GM21737 (cell line): Measurements from ENCODE around the gene FBXL16.

Experiments used
- ATAC-seq: cut with Tn5 transposase; IDR thresholded peaks from one replicate; pipeline ENCODE4 v1.9.1; 2021; ENCODE audit warnings: mild to moderate bottlenecking, moderate library complexity; ENCODE audit not compliant: unreplicated experiment

FBXL16 gene

GRCh38 chr16:666572-666971, 39.0 kb downstream of the FBXL16 start:
- no peak for ATAC-seq

DNA sequence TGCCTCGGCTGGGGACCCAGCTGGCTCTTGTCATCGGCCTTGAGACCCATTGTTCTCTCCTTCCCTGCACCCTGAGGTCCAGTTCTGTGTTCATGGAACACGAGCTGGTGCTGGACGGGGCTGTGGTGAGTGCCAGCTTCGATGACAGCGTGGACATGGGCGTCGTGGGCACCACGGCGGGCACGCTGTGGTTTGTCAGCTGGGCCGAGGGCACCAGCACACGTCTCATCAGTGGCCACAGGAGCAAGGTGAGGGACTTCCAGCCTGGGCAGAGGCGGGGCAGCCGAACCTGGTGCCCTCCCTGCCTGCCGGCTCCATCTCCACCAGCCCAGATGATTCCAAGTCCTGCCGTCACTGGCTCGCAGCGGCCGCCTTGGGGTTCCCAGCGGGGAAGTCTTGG, 43.0 kb downstream of the FBXL16 start:
- ATAC-seq: no peak

DNA sequence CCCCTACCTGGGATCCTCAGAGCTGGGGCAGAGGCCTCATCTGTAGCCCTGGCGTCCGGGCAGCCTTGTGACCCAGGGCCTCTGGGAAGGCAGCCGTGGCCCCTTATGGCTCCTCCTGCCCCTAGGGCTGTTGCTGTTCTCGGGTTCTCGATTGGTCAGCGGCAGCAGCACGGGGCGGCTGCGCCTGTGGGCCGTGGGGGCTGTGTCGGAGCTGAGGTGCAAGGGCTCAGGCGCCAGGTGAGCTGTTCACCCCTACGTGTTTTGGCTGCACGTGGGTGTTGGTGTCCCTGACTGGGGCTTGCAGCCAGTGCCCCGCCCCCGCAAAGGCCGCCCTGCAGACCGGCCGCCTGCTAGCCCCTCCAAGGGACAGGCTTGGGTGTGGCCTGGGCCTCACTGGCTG, 43.5 kb downstream of the FBXL16 start:
- no peak for ATAC-seq

DNA sequence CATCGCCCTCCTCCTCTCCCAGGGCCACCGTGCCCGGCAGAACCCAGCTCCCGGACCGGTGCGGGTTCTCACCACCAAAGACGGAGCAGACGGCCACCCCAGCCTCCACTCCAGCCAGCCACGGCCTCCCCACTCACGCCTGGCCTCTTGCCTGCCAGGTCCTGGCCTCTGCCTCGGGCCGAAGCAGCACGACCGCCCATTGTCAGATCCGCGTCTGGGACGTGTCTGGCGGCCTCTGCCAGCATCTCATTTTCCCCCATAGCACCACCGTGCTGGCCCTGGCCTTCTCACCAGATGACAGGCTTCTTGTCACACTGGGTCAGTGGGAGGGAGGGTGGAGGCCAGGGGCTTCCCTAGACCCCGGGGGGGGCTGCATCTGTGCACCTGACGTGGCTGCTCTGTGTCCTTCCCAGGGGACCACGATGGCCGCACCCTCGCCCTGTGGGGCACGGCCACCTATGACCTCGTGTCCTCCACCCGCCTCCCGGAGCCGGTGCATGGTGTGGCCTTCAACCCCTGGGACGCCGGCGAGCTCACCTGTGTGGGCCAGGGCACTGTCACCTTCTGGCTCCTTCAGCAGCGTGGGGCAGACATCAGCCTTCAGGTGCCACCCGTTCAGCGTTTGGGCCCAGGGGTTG, 44.3 kb downstream of the FBXL16 start:
- no peak for ATAC-seq

GRCh38 chr16:660459-661183, 45.0 kb downstream of the FBXL16 start:
- ATAC-seq: no peak

- no peak for ATAC-seq
These were observed 45.5 kb downstream of the FBXL16 start for GRCh38 chr16:660132-660458.

DNA sequence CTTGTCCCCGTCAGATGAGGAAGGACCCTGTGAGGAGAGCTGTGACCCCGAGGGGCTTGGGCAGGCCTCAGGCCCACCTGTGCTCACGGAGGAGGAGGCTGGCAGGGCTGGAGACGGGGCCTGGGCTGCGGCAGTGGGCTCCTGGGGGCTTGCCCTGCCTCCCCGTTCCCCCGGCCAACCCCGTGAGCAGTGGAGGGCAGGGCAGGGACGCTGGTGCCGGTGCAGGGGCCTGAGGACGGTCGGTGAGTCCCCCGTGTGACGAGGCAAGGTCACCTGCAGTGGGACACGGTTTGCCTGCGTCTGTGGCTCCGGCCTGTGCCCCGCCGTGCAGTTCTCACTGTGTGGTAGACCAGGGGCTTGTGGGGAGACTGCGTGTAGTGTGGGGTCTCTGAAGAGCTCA, 46.0 kb downstream of the FBXL16 start:
- no peak for ATAC-seq

- no peak for ATAC-seq
These were observed 46.7 kb downstream of the FBXL16 start for GRCh38 chr16:658679-659571.

- no peak for ATAC-seq
These were observed 48.1 kb downstream of the FBXL16 start for GRCh38 chr16:657487-657886.

DNA sequence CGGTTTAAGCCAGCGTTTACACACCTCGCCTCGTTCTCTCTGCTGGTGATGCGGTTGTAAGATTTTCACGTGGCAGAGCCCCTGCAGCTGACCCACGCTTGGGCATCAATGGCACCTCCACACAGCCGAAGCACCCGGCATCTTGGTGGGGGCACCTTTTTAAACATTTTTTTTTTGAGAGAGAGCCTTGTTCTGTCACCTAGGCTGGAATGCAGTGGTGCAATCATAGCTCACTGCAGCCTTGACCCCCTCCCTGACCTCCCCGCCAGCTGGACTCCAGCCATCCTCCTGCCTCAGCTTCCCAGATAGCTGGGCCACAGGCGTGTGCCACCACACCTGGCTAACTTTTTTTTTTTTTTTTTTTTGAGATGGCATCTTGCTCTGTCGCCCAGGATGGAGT, 51.6 kb downstream of the FBXL16 start:
- no peak for ATAC-seq

DNA sequence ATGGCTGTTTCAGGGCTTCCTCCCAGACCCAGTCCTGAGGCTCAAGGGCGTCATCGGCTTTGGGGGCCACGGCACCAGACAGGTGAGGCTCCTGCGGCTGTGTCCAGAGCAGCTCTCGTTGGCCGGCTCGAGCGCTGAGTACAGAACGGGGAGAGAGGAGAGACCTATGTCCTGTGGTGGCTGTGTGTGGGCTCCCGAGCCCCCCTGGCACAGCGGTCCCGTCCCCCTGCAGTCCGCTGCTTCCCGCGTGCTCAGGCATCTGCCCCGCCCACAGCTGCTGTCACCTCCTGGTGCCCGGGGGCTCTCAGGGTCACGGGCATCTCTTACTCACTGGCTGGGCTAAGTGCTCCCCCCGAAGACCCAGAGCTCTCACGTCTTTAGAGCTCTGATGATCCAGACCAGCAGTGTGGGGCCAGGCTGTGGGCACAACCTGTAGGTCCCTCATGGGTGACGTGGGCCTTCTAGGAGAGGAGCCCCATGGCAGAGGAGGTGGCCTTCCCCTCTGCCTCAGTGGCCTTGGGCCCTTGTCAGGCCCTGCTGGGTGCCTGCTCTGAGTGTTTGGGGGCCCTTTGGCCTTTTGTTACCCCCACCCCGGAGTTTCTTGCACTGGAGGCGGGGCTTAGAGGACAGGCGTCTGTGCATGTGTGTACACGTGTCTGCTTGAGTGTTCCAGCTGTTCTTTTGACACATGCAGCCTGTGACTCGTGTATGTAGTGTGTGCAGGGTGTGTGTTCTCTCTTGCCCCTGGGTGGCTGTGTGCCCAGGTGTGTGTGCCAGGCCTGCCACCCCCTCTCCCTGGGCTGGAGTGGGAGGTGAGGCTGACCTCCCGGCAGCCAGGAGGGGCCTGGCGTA, 52.9 kb downstream of the FBXL16 start:
- no peak for ATAC-seq

DNA sequence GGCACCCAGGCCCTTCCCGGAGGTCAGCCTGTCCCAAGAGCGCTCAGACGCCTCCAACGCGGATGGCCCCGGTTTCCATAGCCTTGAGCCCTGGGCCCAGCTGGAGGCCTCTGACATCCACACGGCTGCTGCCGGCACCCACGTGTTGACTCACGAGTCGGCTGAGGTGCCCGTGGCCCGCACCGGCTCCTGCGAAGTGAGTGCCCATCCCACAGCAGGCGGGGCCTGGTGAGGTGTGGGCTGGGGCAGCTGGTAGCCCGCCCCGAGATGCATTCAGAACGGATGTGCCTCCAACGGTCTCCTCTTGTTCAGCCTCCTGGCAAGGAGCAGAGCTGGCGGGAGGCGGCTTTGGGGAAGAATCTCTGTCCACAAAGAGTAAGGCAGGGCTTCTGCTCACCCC, 53.8 kb downstream of the FBXL16 start:
- ATAC-seq: no peak

DNA sequence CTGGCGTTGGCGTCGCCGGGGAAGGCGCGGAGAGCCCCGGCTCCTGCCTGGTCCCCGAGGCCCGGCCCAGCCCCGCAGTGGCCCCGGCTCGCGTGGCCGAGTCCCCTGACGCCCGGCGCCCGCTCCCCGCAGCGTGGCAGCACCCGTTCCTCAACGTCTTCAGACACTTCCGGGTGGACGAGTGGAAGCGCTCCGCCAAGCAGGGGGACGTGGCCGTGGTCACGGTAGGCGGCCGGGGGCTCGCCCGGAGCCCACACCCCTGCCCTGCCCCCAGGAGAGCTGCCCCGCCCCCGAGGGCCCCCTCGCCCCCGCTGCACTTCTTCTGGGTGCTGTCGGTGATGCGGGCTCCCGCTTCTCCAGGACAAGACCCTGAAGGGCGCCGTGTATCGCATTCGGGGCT, 56.0 kb downstream of the FBXL16 start:
- no peak for ATAC-seq

DNA sequence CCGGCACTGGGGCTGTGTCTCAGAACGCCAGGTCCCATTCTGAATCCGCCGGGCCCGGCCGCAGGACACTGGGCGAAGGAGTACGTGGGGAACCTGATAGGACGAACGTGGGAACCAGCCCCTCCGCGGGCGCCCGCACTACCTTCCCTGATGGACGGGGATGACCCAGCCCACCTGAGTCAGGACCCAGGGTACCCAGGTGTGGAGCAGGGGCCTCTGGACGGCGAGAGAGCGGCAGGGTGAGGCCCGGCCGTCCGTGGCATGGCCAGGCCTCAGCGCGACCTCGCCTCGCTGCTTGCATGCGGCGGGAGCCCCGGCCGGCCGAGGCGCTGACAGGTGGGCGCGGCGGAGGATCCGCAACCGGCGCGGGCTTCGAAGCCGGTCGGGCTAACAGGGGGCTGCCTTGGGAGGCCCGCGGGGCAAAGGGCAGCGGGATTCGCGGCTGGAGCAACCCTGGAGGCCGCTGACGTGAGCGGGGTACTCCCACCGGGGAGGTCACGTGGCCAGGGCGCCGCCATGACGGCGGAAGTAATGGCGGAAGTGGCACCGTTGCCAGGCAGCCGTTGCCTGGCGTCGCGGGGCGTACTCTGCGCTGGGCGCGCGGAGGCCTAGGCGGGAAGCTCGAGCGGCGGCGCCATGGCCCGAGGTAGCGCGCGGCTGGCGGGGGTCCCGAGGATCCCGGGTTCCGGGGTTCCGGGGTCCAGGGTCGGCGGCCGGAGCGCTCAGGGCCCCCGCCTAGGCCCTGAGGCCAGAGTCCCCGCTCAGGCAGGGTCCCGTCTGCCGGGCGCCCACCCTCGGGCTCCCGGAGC, 56.6 kb downstream of the FBXL16 start, which contains the start of gene WDR90:
Gene WDR90, plus strand, starts transcription at position 585 of the 809 bp plus-strand sequence. Its CDS starts 52 bp downstream, at position 637.
- peak; percentile 68 for ATAC-seq

- ATAC-seq: no peak
These were observed 57.4 kb downstream of the FBXL16 start for GRCh38 chr16:648071-648780.

GRCh38 chr16:647173-647902, 58.3 kb downstream of the FBXL16 start:
- no peak for ATAC-seq

- ATAC-seq: no peak
These were observed 58.9 kb downstream of the FBXL16 start for GRCh38 chr16:646679-647172.

DNA sequence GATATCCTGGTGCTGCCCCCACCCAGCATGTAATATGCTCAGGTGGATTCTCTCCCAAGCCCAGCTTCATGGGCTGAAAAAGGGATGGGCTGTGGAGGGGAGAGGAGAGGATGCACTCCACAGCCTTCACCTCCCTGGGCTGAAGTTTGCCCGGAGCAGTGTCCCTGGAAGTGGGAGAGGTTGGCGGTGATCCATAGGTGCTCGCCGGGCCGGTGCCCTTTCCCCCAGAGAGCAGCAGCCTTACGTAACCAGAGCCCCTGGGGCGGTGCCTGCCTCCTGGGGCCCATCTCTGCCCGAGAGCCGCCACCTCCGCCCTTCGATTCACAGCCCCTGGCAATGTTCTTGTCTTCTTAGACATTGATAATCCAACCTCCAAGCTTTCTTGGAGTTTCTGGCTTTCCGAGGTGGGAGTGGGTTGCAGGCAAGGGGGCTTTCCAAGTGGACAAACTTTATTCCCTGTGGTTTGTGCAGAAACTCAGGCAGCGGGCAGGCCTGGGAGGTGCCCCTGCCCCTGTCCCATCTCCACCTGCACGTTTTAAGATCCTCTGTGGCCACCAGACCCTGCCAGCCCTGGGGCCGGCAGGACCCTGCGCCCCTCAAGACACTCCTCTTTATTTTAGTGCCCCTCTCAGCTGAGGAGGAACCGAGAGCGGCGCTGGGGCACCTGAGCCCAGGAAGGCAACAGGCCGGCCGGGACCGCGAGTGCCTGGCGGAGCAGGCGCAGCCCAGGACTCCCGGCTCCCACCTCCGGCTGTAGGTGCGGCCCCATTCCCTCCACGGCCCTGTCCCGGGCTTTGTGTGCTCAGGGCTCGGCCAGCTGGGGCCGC, 59.5 kb downstream of the FBXL16 start:
- ATAC-seq: no peak
